ENCODE data around the gene NRCAM.

DNA sequence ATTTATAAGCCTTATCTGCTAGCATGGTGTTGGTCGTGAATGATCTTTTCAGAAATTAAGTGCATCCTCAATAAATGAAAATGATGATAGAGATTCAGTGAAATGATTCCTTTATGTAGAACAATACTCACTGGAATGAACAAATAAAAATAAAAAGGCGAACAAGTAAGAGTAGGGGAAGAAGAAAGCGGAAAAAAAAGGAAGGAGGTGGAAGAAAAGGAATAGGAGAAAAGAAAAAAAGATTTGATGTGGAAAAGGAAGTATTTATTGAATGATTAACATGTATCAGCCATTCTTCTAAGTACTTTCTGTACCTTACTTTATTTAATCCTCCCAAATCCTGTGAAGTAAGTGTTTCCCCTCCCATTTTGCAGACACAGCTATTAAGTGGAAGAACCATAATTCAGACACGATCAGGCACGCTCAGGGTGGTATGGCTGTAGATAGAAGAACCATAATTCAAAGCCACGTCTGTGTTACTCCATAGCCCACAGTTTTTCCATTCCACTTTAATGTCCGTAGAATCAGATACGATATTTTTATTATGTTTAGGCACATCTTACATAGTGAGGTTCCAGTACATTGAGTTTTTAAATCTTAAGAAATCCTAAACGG is 169.8 kb downstream of the NRCAM start:
- TF ChIP-seq, protein P1, sequence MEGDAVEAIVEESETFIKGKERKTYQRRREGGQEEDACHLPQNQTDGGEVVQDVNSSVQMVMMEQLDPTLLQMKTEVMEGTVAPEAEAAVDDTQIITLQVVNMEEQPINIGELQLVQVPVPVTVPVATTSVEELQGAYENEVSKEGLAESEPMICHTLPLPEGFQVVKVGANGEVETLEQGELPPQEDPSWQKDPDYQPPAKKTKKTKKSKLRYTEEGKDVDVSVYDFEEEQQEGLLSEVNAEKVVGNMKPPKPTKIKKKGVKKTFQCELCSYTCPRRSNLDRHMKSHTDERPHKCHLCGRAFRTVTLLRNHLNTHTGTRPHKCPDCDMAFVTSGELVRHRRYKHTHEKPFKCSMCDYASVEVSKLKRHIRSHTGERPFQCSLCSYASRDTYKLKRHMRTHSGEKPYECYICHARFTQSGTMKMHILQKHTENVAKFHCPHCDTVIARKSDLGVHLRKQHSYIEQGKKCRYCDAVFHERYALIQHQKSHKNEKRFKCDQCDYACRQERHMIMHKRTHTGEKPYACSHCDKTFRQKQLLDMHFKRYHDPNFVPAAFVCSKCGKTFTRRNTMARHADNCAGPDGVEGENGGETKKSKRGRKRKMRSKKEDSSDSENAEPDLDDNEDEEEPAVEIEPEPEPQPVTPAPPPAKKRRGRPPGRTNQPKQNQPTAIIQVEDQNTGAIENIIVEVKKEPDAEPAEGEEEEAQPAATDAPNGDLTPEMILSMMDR (IDR thresholded peaks at IDR 0.05): no peak
- TF ChIP-seq POLR2A (IDR thresholded peaks at IDR 0.05): no peak
